ENCODE data around the gene RNGTT. TPM values are rescaled to one million over a fixed set of nuclear protein-coding genes. Genes with fewer than 3 reads are reported as not detected.

Gene RNGTT
- total RNA-seq, 1 experiment from 2014 or later = 15.7 TPM

- no peaks in the 10 kb centered on the region for H4K20me1 ChIP-seq (ENCODE audit: low read length)
- H3K36me3 ChIP-seq (ENCODE audit: low read depth, low read length) = peaks cover 6% of the 10 kb centered on the region; the same call in 1 of the 2 replicates
- intact Hi-C loops (cut with micrococcal nuclease) = no loop called here
- BruUV-seq (replicated peaks) = no TSS peak
- H3K27me3 ChIP-seq (ENCODE audit: low read length) = no peaks in the 10 kb centered on the region
- H3K4me3 ChIP-seq (ENCODE audit: low read length) = no peak overlapping the region
- no peak overlapping the region for H3K27ac ChIP-seq (ENCODE audit: low read length)
- no peak overlapping the region for H3K4me2 ChIP-seq (ENCODE audit: low read length)
- no peaks in the 10 kb centered on the region for H3K9me3 ChIP-seq (ENCODE audit: low read length)
- no peaks in the 10 kb centered on the region for H3F3A ChIP-seq (ENCODE audit: low read length, unreplicated experiment)
- ChIA-PET POLR2A (ENCODE audit: unreplicated experiment) (no interaction called here), CTCF (no interaction called here)
- no peaks in the 10 kb centered on the region for H3K9me2 ChIP-seq (replicated peaks; ENCODE audit: low read length)
- TF ChIP-seq, protein P1, sequence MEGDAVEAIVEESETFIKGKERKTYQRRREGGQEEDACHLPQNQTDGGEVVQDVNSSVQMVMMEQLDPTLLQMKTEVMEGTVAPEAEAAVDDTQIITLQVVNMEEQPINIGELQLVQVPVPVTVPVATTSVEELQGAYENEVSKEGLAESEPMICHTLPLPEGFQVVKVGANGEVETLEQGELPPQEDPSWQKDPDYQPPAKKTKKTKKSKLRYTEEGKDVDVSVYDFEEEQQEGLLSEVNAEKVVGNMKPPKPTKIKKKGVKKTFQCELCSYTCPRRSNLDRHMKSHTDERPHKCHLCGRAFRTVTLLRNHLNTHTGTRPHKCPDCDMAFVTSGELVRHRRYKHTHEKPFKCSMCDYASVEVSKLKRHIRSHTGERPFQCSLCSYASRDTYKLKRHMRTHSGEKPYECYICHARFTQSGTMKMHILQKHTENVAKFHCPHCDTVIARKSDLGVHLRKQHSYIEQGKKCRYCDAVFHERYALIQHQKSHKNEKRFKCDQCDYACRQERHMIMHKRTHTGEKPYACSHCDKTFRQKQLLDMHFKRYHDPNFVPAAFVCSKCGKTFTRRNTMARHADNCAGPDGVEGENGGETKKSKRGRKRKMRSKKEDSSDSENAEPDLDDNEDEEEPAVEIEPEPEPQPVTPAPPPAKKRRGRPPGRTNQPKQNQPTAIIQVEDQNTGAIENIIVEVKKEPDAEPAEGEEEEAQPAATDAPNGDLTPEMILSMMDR (conservative IDR thresholded peaks at IDR 0.05; ENCODE audit: low read depth, low read length) = no peak
- TF ChIP-seq EZH2phosphoT487 (IDR thresholded peaks at IDR 0.05; ENCODE audit: borderline replicate concordance, low read length) (no peak), EZH2 (IDR thresholded peaks at IDR 0.05; ENCODE audit: low read length, unreplicated experiment) (no peak)
- H3K79me2 ChIP-seq (ENCODE audit: low read length) = no peaks in the 10 kb centered on the region
- no peak for DNase-seq
- H3K4me1 ChIP-seq (ENCODE audit: insufficient read depth, low read length) = no peaks in the 10 kb centered on the region
- no peak overlapping the region for H2AFZ ChIP-seq (ENCODE audit: low read length)
- no peak overlapping the region for H3K9ac ChIP-seq (ENCODE audit: low read length)
- no peak for ATAC-seq
These were observed 80.9 kb downstream of the RNGTT start for GRCh38 chr6:88882536-88882935.

GRCh38 chr6:88881451-88881850 is 82.0 kb downstream of the RNGTT start:
- intact Hi-C loops (cut with micrococcal nuclease) = no loop called here
- CTCF ChIA-PET = no interaction called here
- no TSS peak for BruUV-seq (replicated peaks)

DNA sequence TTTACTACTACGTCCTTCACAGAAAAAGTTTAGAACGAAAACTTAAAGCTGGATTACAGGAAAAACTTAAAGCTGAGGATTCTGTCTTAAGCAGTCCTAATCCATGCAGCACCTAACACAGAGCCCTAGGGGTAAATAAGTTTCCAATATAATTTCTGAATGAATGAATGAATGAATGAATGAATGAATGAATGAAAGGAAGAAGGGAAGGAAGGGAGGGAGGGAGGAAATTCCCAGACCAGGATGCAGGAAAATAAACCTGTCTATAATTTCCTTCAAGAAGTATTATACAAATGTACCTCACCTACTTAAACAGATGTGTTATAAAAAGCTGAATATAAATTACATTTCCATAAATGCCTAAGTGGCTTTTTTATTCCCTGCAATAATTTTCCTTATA is 83.4 kb downstream of the RNGTT start:
- ChIA-PET CTCF (no interaction called here), POLR2A (ENCODE audit: unreplicated experiment) (no interaction called here)
- peaks cover 2% of the 10 kb centered on the region; the same call in 1 of the 2 replicates for H3K36me3 ChIP-seq (ENCODE audit: low read depth, low read length)
- no peak overlapping the region for H3K4me3 ChIP-seq (ENCODE audit: low read length)
- ATAC-seq (no peak), DNase-seq (no peak)
- no peaks in the 10 kb centered on the region for H3K9me3 ChIP-seq (ENCODE audit: low read length)
- intact Hi-C loops (cut with micrococcal nuclease) = no loop called here
- no peak overlapping the region for H3K9ac ChIP-seq (ENCODE audit: low read length)
- no peak overlapping the region for H3K27ac ChIP-seq (ENCODE audit: low read length)
- H3F3A ChIP-seq (ENCODE audit: low read length, unreplicated experiment) = no peaks in the 10 kb centered on the region
- H3K9me2 ChIP-seq (replicated peaks; ENCODE audit: low read length) = no peaks in the 10 kb centered on the region
- no peaks in the 10 kb centered on the region for H3K27me3 ChIP-seq (ENCODE audit: low read length)
- TF ChIP-seq, protein P1 (conservative IDR thresholded peaks at IDR 0.05; ENCODE audit: low read depth, low read length) = no peak
- TF ChIP-seq EZH2 (IDR thresholded peaks at IDR 0.05; ENCODE audit: low read length, unreplicated experiment) (no peak), EZH2phosphoT487 (IDR thresholded peaks at IDR 0.05; ENCODE audit: borderline replicate concordance, low read length) (no peak)
- H3K79me2 ChIP-seq (ENCODE audit: low read length) = no peaks in the 10 kb centered on the region
- no peak overlapping the region for H3K4me2 ChIP-seq (ENCODE audit: low read length)
- H4K20me1 ChIP-seq (ENCODE audit: low read length) = no peaks in the 10 kb centered on the region
- no TSS peak for BruUV-seq (replicated peaks)
- no peaks in the 10 kb centered on the region for H3K4me1 ChIP-seq (ENCODE audit: insufficient read depth, low read length)
- no peak overlapping the region for H2AFZ ChIP-seq (ENCODE audit: low read length)

More at GRCh38 chr6:88881451-88881850, 82.0 kb downstream of the RNGTT start:
- H3K9me2 ChIP-seq (replicated peaks; ENCODE audit: low read length) = no peaks in the 10 kb centered on the region
- H3K9me3 ChIP-seq (ENCODE audit: low read length) = no peaks in the 10 kb centered on the region
- no peak overlapping the region for H3K27ac ChIP-seq (ENCODE audit: low read length)
- TF ChIP-seq EZH2 (IDR thresholded peaks at IDR 0.05; ENCODE audit: low read length, unreplicated experiment) = no peak
- TF ChIP-seq, protein P1 (conservative IDR thresholded peaks at IDR 0.05; ENCODE audit: low read depth, low read length) = no peak
- no peak for TF ChIP-seq EZH2phosphoT487 (IDR thresholded peaks at IDR 0.05; ENCODE audit: borderline replicate concordance, low read length)
- no peak overlapping the region for H2AFZ ChIP-seq (ENCODE audit: low read length)
- ATAC-seq = no peak
- POLR2A ChIA-PET (ENCODE audit: unreplicated experiment) = interaction anchor here (0.6 kb wide), 1 partner anchor 1022 kb away, joined by 3 read pairs; no protein-coding TSS in a partner anchor
- H4K20me1 ChIP-seq (ENCODE audit: low read length) = no peaks in the 10 kb centered on the region
- H3K79me2 ChIP-seq (ENCODE audit: low read length) = no peaks in the 10 kb centered on the region
- no peaks in the 10 kb centered on the region for H3F3A ChIP-seq (ENCODE audit: low read length, unreplicated experiment)
- H3K4me2 ChIP-seq (ENCODE audit: low read length) = no peak overlapping the region
- H3K36me3 ChIP-seq (ENCODE audit: low read depth, low read length) = peaks cover 6% of the 10 kb centered on the region; the same call in 1 of the 2 replicates
- no peak for DNase-seq
- H3K4me1 ChIP-seq (ENCODE audit: insufficient read depth, low read length) = no peaks in the 10 kb centered on the region
- H3K9ac ChIP-seq (ENCODE audit: low read length) = no peak overlapping the region
- H3K4me3 ChIP-seq (ENCODE audit: low read length) = no peak overlapping the region
- H3K27me3 ChIP-seq (ENCODE audit: low read length) = no peaks in the 10 kb centered on the region

Data from PC-3 (cell line).